GM12878 (cell line): Measurements from ENCODE around the gene FHL2. TPM values are rescaled to one million over a fixed set of nuclear protein-coding genes. Genes with fewer than 3 reads are reported as not detected.

Experiments
- ATAC-seq: fragments of 200-7000 bp; cut with Tn5 transposase; 3 replicates; pipeline ENCODE4 v1.9.1; 2020; ENCODE audit warnings: mild to moderate bottlenecking, moderate library complexity
- BruUV-seq: library from RNA; stranded (reverse); fragments of 400-500 nt; replicated peaks from 2 replicates; lab custom pipeline; 2021; lab: Mats Ljungman, UMichigan
- CTCF ChIA-PET: fragments of 300-600 bp; sonication (Branson Sonifier 250); formaldehyde crosslinking; extraction: SDS; loops from one replicate; lab custom pipeline; 2021; ENCODE audit warnings: inconsistent platforms; lab: Yijun Ruan, JAX
- POLR2A ChIA-PET: fragments of 350-600 bp; formaldehyde crosslinking; extraction: SDS; loops from one replicate; lab custom pipeline; 2021; ENCODE audit warnings: inconsistent platforms; lab: Charles Lee
- RAD21 ChIA-PET: fragments of 300-600 bp; sonication (Branson Sonifier 250); formaldehyde crosslinking; loops from one replicate; lab custom pipeline; 2023; ENCODE audit warnings: antibody characterized with exemption; ENCODE audit not compliant: unreplicated experiment; lab: Charles Lee
- SMC1A ChIA-PET: fragments of 300-600 bp; sonication (Branson Sonifier 250); formaldehyde crosslinking; loops from one replicate; lab custom pipeline; 2023; ENCODE audit not compliant: unreplicated experiment, uncharacterized antibody; lab: Charles Lee
- DNase-seq: peaks from one replicate; pipeline ENCODE4 v3.0.0-alpha.2; 2011; ENCODE audit warnings: low read depth, low spot score
- FAIRE-seq: peaks from 3 replicates; lab custom pipeline; 2011; peaks lifted over from hg19 to GRCh38; lab: Jason Lieb, UNC
- H2AFZ ChIP-seq: 2 replicates; pipeline ENCODE4 v1.6.0; 2011; ENCODE audit warnings: low read depth, low read length, control low read depth; ENCODE audit not compliant: control insufficient read depth
- H3K27ac ChIP-seq: 2 replicates; pipeline ENCODE4 v1.5.1; 2011; ENCODE audit warnings: control low read depth; ENCODE audit not compliant: control insufficient read depth, insufficient read depth
- H3K27me3 ChIP-seq, 2 experiments: replicated peaks in 1 of 2; 2 replicates each; pipeline versions ENCODE4 v1.6.0 to v1.6.1; 2011; ENCODE audit warnings: low read length in 1 of 2; ENCODE audit not compliant: control insufficient read depth in 2 of 2, insufficient read depth in 2 of 2
- H3K36me3 ChIP-seq, 2 experiments: 2 replicates each; pipeline ENCODE4 v1.5.1; 2011; ENCODE audit warnings: low read length in 1 of 2; ENCODE audit not compliant: control insufficient read depth in 2 of 2, insufficient read depth in 2 of 2
- H3K4me1 ChIP-seq: 2 replicates; pipeline ENCODE4 v1.6.1; 2011; ENCODE audit warnings: mild to moderate bottlenecking, low read length, moderate library complexity, mixed read lengths; ENCODE audit not compliant: control insufficient read depth, insufficient read depth
- H3K4me2 ChIP-seq: 2 replicates; pipeline ENCODE4 v1.6.0; 2011; ENCODE audit warnings: control low read depth; ENCODE audit not compliant: control insufficient read depth, insufficient read depth
- H3K4me3 ChIP-seq: fragments of 200-600 bp; sonication (generic); 2 replicates; pipeline ENCODE4 v1.5.1; 2016
- H3K79me2 ChIP-seq: 2 replicates; pipeline ENCODE4 v1.6.0; 2011; ENCODE audit warnings: low read length; ENCODE audit not compliant: control insufficient read depth, insufficient read depth
- H3K9ac ChIP-seq: 2 replicates; pipeline ENCODE4 v1.8.0; 2011; ENCODE audit warnings: low read length, control low read depth, mixed read lengths; ENCODE audit not compliant: control insufficient read depth, insufficient read depth
- H3K9me3 ChIP-seq: replicated peaks from 3 replicates; pipeline ENCODE4 v1.5.1; 2011; ENCODE audit warnings: mild to moderate bottlenecking, low read length; ENCODE audit not compliant: control insufficient read depth, insufficient read depth
- H4K20me1 ChIP-seq: 2 replicates; pipeline ENCODE4 v1.6.0; 2011; ENCODE audit not compliant: control insufficient read depth, insufficient read depth
- CEBPB ChIP-seq, 2 experiments: fragments of 150-350 bp in 1 of 2; IDR thresholded peaks; 2 replicates each; pipeline ENCODE4 v1.6.1; 2012 to 2014; ENCODE audit warnings: low read depth in 2 of 2, low read length in 2 of 2, borderline replicate concordance in 1 of 2, inconsistent platforms in 1 of 2
- CUX1 ChIP-seq: IDR thresholded peaks from 2 replicates; pipeline ENCODE4 v1.6.1; 2012; ENCODE audit warnings: improper control_type of control experiment, low read depth, low read length; ENCODE audit not compliant: insufficient replicate concordance
- ETV6 ChIP-seq, 2 experiments: fragments of 450-650 bp in 1 of 2; IDR thresholded peaks in 1 of 2; conservative IDR thresholded peaks in 1 of 2; 2 replicates each; pipeline ENCODE4 v1.6.1; 2014; ENCODE audit warnings: antibody characterized with exemption in 1 of 2, borderline replicate concordance in 1 of 2, low read depth in 1 of 2, mild to moderate bottlenecking in 1 of 2, moderate library complexity in 1 of 2
- GATAD2B ChIP-seq: fragments of 450-650 bp; conservative IDR thresholded peaks from 2 replicates; pipeline ENCODE4 v1.6.1; 2017; ENCODE audit warnings: low read depth, mild to moderate bottlenecking, moderate library complexity
- JUNB ChIP-seq: IDR thresholded peaks from 2 replicates; pipeline ENCODE4 v1.6.1; 2016; ENCODE audit warnings: antibody characterized with exemption, mild to moderate bottlenecking
- MEF2B ChIP-seq: fragments of 450-650 bp; IDR thresholded peaks from 2 replicates; pipeline ENCODE4 v1.6.1; 2018; ENCODE audit warnings: mild to moderate bottlenecking, moderate library complexity; ENCODE audit not compliant: partially characterized antibody, poor library complexity, severe bottlenecking
- POLR2AphosphoS5 ChIP-seq: IDR thresholded peaks from 2 replicates; pipeline ENCODE4 v1.6.1; 2011; ENCODE audit warnings: mild to moderate bottlenecking, low read length, inconsistent platforms
- RUNX3 ChIP-seq: IDR thresholded peaks from 2 replicates; pipeline ENCODE4 v1.6.1; 2012; ENCODE audit warnings: low read length, inconsistent platforms
- ZBTB40 ChIP-seq: fragments of 450-650 bp; IDR thresholded peaks from 2 replicates; pipeline ENCODE4 v1.6.1; 2016; ENCODE audit warnings: mild to moderate bottlenecking, moderate library complexity, borderline replicate concordance
- ZNF217 ChIP-seq: fragments of 450-650 bp; IDR thresholded peaks from 2 replicates; pipeline ENCODE4 v1.6.1; 2017; ENCODE audit warnings: antibody characterized with exemption, mild to moderate bottlenecking
- ZNF24 ChIP-seq: fragments of 450-650 bp; IDR thresholded peaks from 2 replicates; pipeline ENCODE4 v1.6.1; 2017; ENCODE audit warnings: antibody characterized with exemption, mild to moderate bottlenecking
- ZNF622 ChIP-seq: fragments of 450-650 bp; IDR thresholded peaks from 2 replicates; pipeline ENCODE4 v1.6.1; 2017; ENCODE audit warnings: mild to moderate bottlenecking, inconsistent platforms
- WGBS: methylation state at CpG from one replicate; pipeline ENCODE4 v1.1.6; 2016; ENCODE audit warnings: low lambda C conversion rate; ENCODE audit not compliant: insufficient replicate concordance, insufficient coverage; ENCODE audit errors: missing lambda C conversion rate; 5-methylcytosine and 5-hydroxymethylcytosine counted together
- in situ Hi-C: fragments of 300-500 bp; cut with MboI; formaldehyde crosslinking; loops from 9 replicates; pipeline ENCODE4 v1.14.3; 2018; ENCODE audit warnings: mixed read lengths
- intact Hi-C: fragments of 100-400 bp; cut with micrococcal nuclease; formaldehyde crosslinking; loops from one replicate; pipeline ENCODE4 v1.14.2; 2022; ENCODE audit not compliant: unreplicated experiment
- polyA plus RNA-seq, 11 experiments: library from polyadenylated mRNA; depleted of rRNA in 4 of 11; unstranded in 6 of 11; stranded (reverse) in 5 of 11; fragments of >200 nt; fragmentation: Nextera tagmentation in 4 of 11; fragmentation: Illumina TruSeq in 1 of 11; extraction: Ambion mirVana in 4 of 11; extraction: Trizol in 1 of 11; gene quantifications; 1 replicate in 1 of 11; 2 replicates in 10 of 11; pipeline versions ENCODE4 v1.2.1 to v1.2.3, GENCODE V29; 2011 to 2016; ENCODE audit warnings: inconsistent platforms in 2 of 11, missing spikeins in 2 of 11, low read depth in 1 of 11
- total RNA-seq, 4 experiments: library from RNA; depleted of rRNA in 3 of 4; stranded (reverse); fragments of >200 nt in 3 of 4; fragmentation: Illumina TruSeq in 1 of 4; extraction: Trizol in 1 of 4; gene quantifications; 2 replicates each; pipeline versions ENCODE4 v1.2.1 to v1.2.3, GENCODE V29; 2013 to 2021

Gene FHL2
- total and polyA plus RNA-seq, 10 of the 15 experiments (the other 5 are each of a cell fraction or from before 2014, with no cell fraction given), result 2.2 to 9.9 (median 4.5) TPM

GRCh38 chr2:105329561-105330495, 69.0 kb downstream of the FHL2 start, which contains the start of gene TGFBRAP1:
TGFBRAP1 (minus strand) TSS chr2:105329735; CDS start chr2:105308301, 21,434 bp downstream.
- peak; percentile 78 for ATAC-seq
- peak within 1 kb of the TSS; percentile 88 for H3K4me3 ChIP-seq
- in situ Hi-C loops, result no loop called here
- ChIA-PET CTCF (interaction anchor here (0.7 to 1.4 kb wide), 3 partner anchors 20 to 215 kb away, joined by 3 read pairs; no protein-coding TSS in a partner anchor), POLR2A (interaction anchor here (0.5 to 1.5 kb wide), 4 partner anchors 9 to 895 kb away, joined by 3 to 5 read pairs (median 3); no protein-coding TSS in a partner anchor), RAD21 (interaction anchor here (0.7 to 2.2 kb wide), 2 partner anchors 8 to 64 kb away, joined by 4 to 9 read pairs; partner anchors contain the start of gene C2orf49), SMC1A (interaction anchor here (0.7 to 5.0 kb wide), 5 partner anchors 9 to 19 kb away, joined by 3 to 25 read pairs (median 4); partner anchors contain the start of gene C2orf49)
- no TSS peak for BruUV-seq
- WGBS, result 4% methylated on average over 53 of the region's 101 CpGs
- H3K4me2 ChIP-seq, result peak within 1 kb of the TSS; percentile 99
- H3K9me3 ChIP-seq, result no peaks in the 10 kb centered on the region
- H3K27me3 ChIP-seq, result no peaks in the 10 kb centered on the region
- H3K27ac ChIP-seq, result peak within 1 kb of the TSS; percentile 86
- H2AFZ ChIP-seq, result peak within 1 kb of the TSS; percentile 81
- peak within 1 kb of the TSS; percentile 92 for H3K9ac ChIP-seq
- no peaks in the 10 kb centered on the region for H4K20me1 ChIP-seq
- peaks cover 55% of the 10 kb centered on the region for H3K79me2 ChIP-seq
- no peak for DNase-seq
- intact Hi-C loops, result loop anchor here (10.0 kb wide), 1 partner anchor 415 kb away; the partner anchor contains the start of gene NCK2
- H3K4me1 ChIP-seq, result peaks cover 9% of the 10 kb centered on the region
- FAIRE-seq, result no peak
- H3K36me3 ChIP-seq, result peaks cover 0 to 8% of the 10 kb centered on the region in 2 experiments; a peak in 2 of 4 replicates
- TF ChIP-seq ZNF217 (peak; percentile 70; the same call in 1 of the 2 replicates), CUX1 (no peak), RUNX3 (peak; percentile 46; the same call in 1 of the 2 replicates), ZBTB40 (no peak), ZNF622 (no peak), ZNF24 (peak; percentile 74; the same call in 1 of the 2 replicates), JUNB (no peak), GATAD2B (peak; percentile 96), POLR2AphosphoS5 (no peak), ETV6 (conservative IDR thresholded peaks at IDR 0.05 in 1 of 2, IDR thresholded peaks at IDR 0.05 in 1 of 2; ENCODE audit: borderline replicate concordance in 1 of 2, low read depth in 1 of 2) (0 out of 4 replicates have a peak, but pooled peaks of 1 of the 2 experiments have one; percentile 15), CEBPB (IDR thresholded peaks at IDR 0.05; ENCODE audit: borderline replicate concordance in 1 of 2, low read depth in 2 of 2, low read length in 2 of 2) (no peak), MEF2B (no peak)
